Measurements from ENCODE around the gene CSKMT. TPM values are rescaled to one million over a fixed set of nuclear protein-coding genes. Genes with fewer than 3 reads are reported as not detected.
"Not testable (repeated sequence)": the region's sequence is repeated elsewhere in the genome, so short reads cannot be mapped to it uniquely, and the experiment has no call there.

Gene CSKMT
- total RNA-seq, 1 experiment from 2014 or later, result 8.5 TPM

- Histone ChIP-seq H3K36me3 (peaks cover 7% of the 10 kb centered on the region), H3K4me3 (no peak overlapping the region), H3K4me1 (no peaks in the 10 kb centered on the region; the same call in 1 of the 2 replicates)
Measured at GRCh38 chr11:62648185-62648966, 16.7 kb upstream of the CSKMT start.

GRCh38 chr11:62648967-62649364 is 16.1 kb upstream of the CSKMT start:
- no peak for DNase-seq
- H3K27ac ChIP-seq, result no peak overlapping the region
- no peak overlapping the region for H3K4me3 ChIP-seq
- no peaks in the 10 kb centered on the region for H3K27me3 ChIP-seq
- H3K9me3 ChIP-seq (replicated peaks), result no peaks in the 10 kb centered on the region
- no peaks in the 10 kb centered on the region; the same call in 1 of the 2 replicates for H3K4me1 ChIP-seq
- peaks cover 2% of the 10 kb centered on the region; the same call in 1 of the 2 replicates for H3K36me3 ChIP-seq

More at GRCh38 chr11:62648185-62648966, 16.7 kb upstream of the CSKMT start:
- Histone ChIP-seq H3K9me3 (replicated peaks) (no peaks in the 10 kb centered on the region), H3K27ac (no peak overlapping the region), H3K27me3 (no peaks in the 10 kb centered on the region)
- DNase-seq, result no peak

- H3K27ac ChIP-seq, result no peak overlapping the region
- H3K27me3 ChIP-seq, result no peaks in the 10 kb centered on the region
- H3K36me3 ChIP-seq, result no peaks in the 10 kb centered on the region; the same call in 1 of the 2 replicates
- no peaks in the 10 kb centered on the region; the same call in 1 of the 2 replicates for H3K4me1 ChIP-seq
- no peaks in the 10 kb centered on the region for H3K9me3 ChIP-seq (replicated peaks)
- H3K4me3 ChIP-seq, result no peak overlapping the region
- DNase-seq, result no peak
Measured at GRCh38 chr11:62649486-62649885, 15.6 kb upstream of the CSKMT start.

GRCh38 chr11:62650283-62650682 is 14.8 kb upstream of the CSKMT start:
- not testable (repeated sequence) for H3K27me3 ChIP-seq; H3K27ac ChIP-seq; H3K4me1 ChIP-seq; H3K36me3 ChIP-seq; H3K4me3 ChIP-seq; DNase-seq; H3K9me3 ChIP-seq (replicated peaks)

GRCh38 chr11:62652161-62653006 is 12.7 kb upstream of the CSKMT start:
- Histone ChIP-seq H3K9me3 (replicated peaks) (no peaks in the 10 kb centered on the region), H3K4me1 (no peaks in the 10 kb centered on the region), H3K36me3 (no peaks in the 10 kb centered on the region; the same call in 1 of the 2 replicates), H3K4me3 (peak overlapping the region; percentile 94), H3K27me3 (no peaks in the 10 kb centered on the region), H3K27ac (peak overlapping the region; percentile 67)
- no peak for DNase-seq

- H3K27ac ChIP-seq, result no peak overlapping the region
- no peaks in the 10 kb centered on the region; the same call in 1 of the 2 replicates for H3K36me3 ChIP-seq
- H3K4me1 ChIP-seq, result no peaks in the 10 kb centered on the region
- H3K27me3 ChIP-seq, result no peaks in the 10 kb centered on the region
- no peaks in the 10 kb centered on the region for H3K9me3 ChIP-seq (replicated peaks)
- DNase-seq, result no peak
- H3K4me3 ChIP-seq, result no peak overlapping the region
Measured at GRCh38 chr11:62654297-62654696, 10.8 kb upstream of the CSKMT start.

GRCh38 chr11:62656796-62657429 is 8.2 kb upstream of the CSKMT start:
- Histone ChIP-seq H3K4me3 (no peak overlapping the region), H3K36me3 (peaks cover 6% of the 10 kb centered on the region; the same call in 1 of the 2 replicates), H3K9me3 (replicated peaks) (no peaks in the 10 kb centered on the region), H3K27me3 (no peaks in the 10 kb centered on the region), H3K4me1 (no peaks in the 10 kb centered on the region), H3K27ac (no peak overlapping the region)
- no peak for DNase-seq

- H3K27me3 ChIP-seq, result no peaks in the 10 kb centered on the region
- H3K27ac ChIP-seq, result peak overlapping the region; percentile 63
- H3K4me1 ChIP-seq, result peaks cover 4% of the 10 kb centered on the region; the same call in 1 of the 2 replicates
- peak overlapping the region; percentile 79 for H3K4me3 ChIP-seq
- H3K9me3 ChIP-seq (replicated peaks), result no peaks in the 10 kb centered on the region
- peaks cover 31% of the 10 kb centered on the region for H3K36me3 ChIP-seq
- peak; percentile 64 to 72 for DNase-seq
Measured at GRCh38 chr11:62664405-62665074, 572 bp upstream of the CSKMT start.

- peak in 1 of 2 experiments; percentile 30 for DNase-seq
- Histone ChIP-seq H3K27ac (peak overlapping the region; percentile 63), H3K4me3 (peak overlapping the region; percentile 79), H3K36me3 (peaks cover 31% of the 10 kb centered on the region), H3K4me1 (peaks cover 4% of the 10 kb centered on the region; the same call in 1 of the 2 replicates), H3K9me3 (replicated peaks) (no peaks in the 10 kb centered on the region), H3K27me3 (no peaks in the 10 kb centered on the region)
Measured at GRCh38 chr11:62665599-62666258, 617 bp downstream of the CSKMT start.

- Histone ChIP-seq H3K4me3 (peak overlapping the region; percentile 79), H3K4me1 (peaks cover 4% of the 10 kb centered on the region; the same call in 1 of the 2 replicates), H3K27ac (no peak overlapping the region; the same call in 1 of the 2 replicates), H3K36me3 (peaks cover 27% of the 10 kb centered on the region), H3K27me3 (no peaks in the 10 kb centered on the region), H3K9me3 (replicated peaks) (no peaks in the 10 kb centered on the region)
- no peak for DNase-seq
Measured at GRCh38 chr11:62666259-62666926, 1.3 kb downstream of the CSKMT start.

- H3K4me3 ChIP-seq, result no peak overlapping the region
- peaks cover 21% of the 10 kb centered on the region for H3K36me3 ChIP-seq
Measured at GRCh38 chr11:62667460-62667859, 2.3 kb downstream of the CSKMT start.

GRCh38 chr11:62669420-62670161 is 4.5 kb downstream of the CSKMT start:
- peaks cover 20% of the 10 kb centered on the region for H3K36me3 ChIP-seq
- no peaks in the 10 kb centered on the region for H3K9me3 ChIP-seq (replicated peaks)
- H3K27ac ChIP-seq, result no peak overlapping the region
- peaks cover 4% of the 10 kb centered on the region; the same call in 1 of the 2 replicates for H3K4me1 ChIP-seq
- no peak overlapping the region for H3K4me3 ChIP-seq
- DNase-seq, result no peak
- no peaks in the 10 kb centered on the region for H3K27me3 ChIP-seq

More at GRCh38 chr11:62667460-62667859, 2.3 kb downstream of the CSKMT start:
- Histone ChIP-seq H3K9me3 (replicated peaks) (no peaks in the 10 kb centered on the region), H3K27ac (no peak overlapping the region), H3K27me3 (no peaks in the 10 kb centered on the region), H3K4me1 (peaks cover 4% of the 10 kb centered on the region; the same call in 1 of the 2 replicates)
- DNase-seq, result no peak

- no peaks in the 10 kb centered on the region for H3K27me3 ChIP-seq
- no peaks in the 10 kb centered on the region for H3K9me3 ChIP-seq (replicated peaks)
- peak overlapping the region; percentile 69 for H3K27ac ChIP-seq
- H3K4me1 ChIP-seq, result peaks cover 4% of the 10 kb centered on the region; the same call in 1 of the 2 replicates
- H3K4me3 ChIP-seq, result peak overlapping the region; percentile 75
- H3K36me3 ChIP-seq, result peaks cover 23% of the 10 kb centered on the region
- DNase-seq, result no peak
Measured at GRCh38 chr11:62671236-62671607, 6.1 kb downstream of the CSKMT start.
